IgD-negative memory B cell (primary cell): ENCODE results near the gene SS18. TPM values are rescaled to one million over a fixed set of nuclear protein-coding genes. Genes with fewer than 3 reads are reported as not detected.
A peak's percentile ranks its signal among the peaks of the same experiment; 100 is the strongest.
"Not testable (repeated sequence)": the region's sequence is repeated elsewhere in the genome, so short reads cannot be mapped to it uniquely, and the experiment has no call there.

Experiments
- H3K27ac Mint-ChIP-seq, 3 donors: one replicate each; pipeline ENCODE4 v1.8.0; 2020 to 2022; ENCODE audit warnings: mild to moderate bottlenecking in 3 of 3, mixed read lengths in 3 of 3, moderate library complexity in 1 of 3
- H3K27me3 Mint-ChIP-seq: one replicate; pipeline ENCODE4 v1.8.0; 2021; ENCODE audit warnings: mixed read lengths
- H3K36me3 Mint-ChIP-seq: one replicate; pipeline ENCODE4 v1.8.0; 2020; ENCODE audit warnings: mild to moderate bottlenecking, mixed read lengths
- H3K4me1 Mint-ChIP-seq, 3 donors: one replicate each; pipeline ENCODE4 v1.8.0; 2020 to 2022; ENCODE audit warnings: mixed read lengths in 3 of 3, mild to moderate bottlenecking in 1 of 3
- H3K4me3 Mint-ChIP-seq, 4 donors: one replicate each; pipeline ENCODE4 v1.8.0; 2020 to 2022; ENCODE audit warnings: mild to moderate bottlenecking in 4 of 4, mixed read lengths in 4 of 4, moderate library complexity in 3 of 4
- H3K9me3 Mint-ChIP-seq, 3 donors: one replicate each; pipeline ENCODE4 v1.8.0; 2020 to 2021; ENCODE audit warnings: mixed read lengths in 3 of 3, mild to moderate bottlenecking in 1 of 3
- polyA plus RNA-seq: library from polyadenylated mRNA; unstranded; fragments of 300-500 nt; fragmentation: Illumina TruSeq; gene quantifications from one replicate; pipeline ENCODE4 v1.2.3, GENCODE V29; 2021

Gene SS18
- 30.9 TPM for polyA plus RNA-seq

- no peaks in the 10 kb centered on the region for H3K27me3 Mint-ChIP-seq
- peaks cover 26 to 32% (median 30%) of the 10 kb centered on the region in 3 donors for H3K4me1 Mint-ChIP-seq
- peaks cover 7% of the 10 kb centered on the region for H3K36me3 Mint-ChIP-seq
- H3K9me3 Mint-ChIP-seq, result no peaks in the 10 kb centered on the region
- peak within 1 kb of the TSS; percentile 94 to 99 (median 98) for H3K4me3 Mint-ChIP-seq
- peak within 1 kb of the TSS; percentile 96 to 97 (median 96) for H3K27ac Mint-ChIP-seq
Observed at GRCh38 chr18:26090130-26091046, at the start of gene SS18. TSS of gene SS18 (minus strand) at chr18:26090613. CDS start at chr18:26090569, 44 bp downstream.

GRCh38 chr18:26135548-26135947 lies 45.1 kb upstream of the SS18 start:
- Mint-ChIP-seq H3K4me3 (no peak overlapping the region), H3K27ac (no peak overlapping the region), H3K9me3 (no peaks in the 10 kb centered on the region)

GRCh38 chr18:26134107-26134506 lies 43.7 kb upstream of the SS18 start:
- Mint-ChIP-seq H3K27ac (peak overlapping the region in 2 of 3 donors; percentile 22 to 77), H3K9me3 (no peaks in the 10 kb centered on the region), H3K27me3 (no peaks in the 10 kb centered on the region), H3K4me1 (peaks cover 8 to 11% (median 8%) of the 10 kb centered on the region in 3 donors), H3K4me3 (peak overlapping the region; percentile 81 to 93 (median 87)), H3K36me3 (no peaks in the 10 kb centered on the region)

More at GRCh38 chr18:26135548-26135947, 45.1 kb upstream of the SS18 start:
- Mint-ChIP-seq H3K4me1 (peaks cover 8 to 11% (median 8%) of the 10 kb centered on the region in 3 donors), H3K27me3 (no peaks in the 10 kb centered on the region), H3K36me3 (no peaks in the 10 kb centered on the region)

GRCh38 chr18:26133652-26134051 lies 43.2 kb upstream of the SS18 start, which contains the start of gene PSMA8:
TSS of gene PSMA8 (plus strand) at chr18:26133869. CDS start at chr18:26133966, 97 bp downstream.
- Mint-ChIP-seq H3K27me3 (no peaks in the 10 kb centered on the region), H3K36me3 (no peaks in the 10 kb centered on the region), H3K4me1 (peaks cover 8 to 11% (median 8%) of the 10 kb centered on the region in 3 donors), H3K27ac (peak within 1 kb of the TSS in 2 of 3 donors; percentile 22 to 77), H3K4me3 (peak within 1 kb of the TSS; percentile 81 to 93 (median 87)), H3K9me3 (no peaks in the 10 kb centered on the region)

DNA sequence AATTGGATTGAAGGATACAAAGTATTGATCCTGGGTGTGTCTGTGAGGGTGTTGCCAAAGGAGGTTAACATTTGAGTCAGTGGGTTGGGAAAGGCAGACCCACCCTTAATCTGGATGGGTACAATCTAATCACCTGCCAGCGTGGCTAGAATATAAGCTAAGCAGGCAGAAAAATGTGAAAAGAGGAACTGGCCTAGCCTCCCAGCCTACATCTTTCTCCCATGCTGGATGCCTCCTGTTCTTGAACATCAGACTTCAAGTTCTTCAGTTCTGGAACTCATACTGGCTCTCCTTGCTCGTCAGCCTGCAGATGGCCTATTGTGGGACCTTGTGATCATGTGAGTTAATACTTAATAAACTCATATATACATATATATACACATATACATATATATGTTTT lies 37.8 kb upstream of the SS18 start:
- not testable (repeated sequence) for H3K27ac Mint-ChIP-seq, H3K4me1 Mint-ChIP-seq, H3K9me3 Mint-ChIP-seq

GRCh38 chr18:26127786-26128185 lies 37.4 kb upstream of the SS18 start:
- peaks cover 2% of the 10 kb centered on the region for H3K27me3 Mint-ChIP-seq
- no peak overlapping the region for H3K4me3 Mint-ChIP-seq
- H3K9me3 Mint-ChIP-seq, result peaks cover 2 to 4% (median 3%) of the 10 kb centered on the region in 3 donors
- H3K4me1 Mint-ChIP-seq, result peaks cover 0 to 3% (median 0%) of the 10 kb centered on the region in 3 donors
- H3K36me3 Mint-ChIP-seq, result no peaks in the 10 kb centered on the region
- H3K27ac Mint-ChIP-seq, result no peak overlapping the region

More for the DNA sequence above, 37.8 kb upstream of the SS18 start:
- H3K36me3 Mint-ChIP-seq, H3K4me3 Mint-ChIP-seq, H3K27me3 Mint-ChIP-seq: not testable (repeated sequence)

- not testable (repeated sequence) for H3K4me3 Mint-ChIP-seq
Observed at GRCh38 chr18:26121994-26122393, 31.6 kb upstream of the SS18 start.

GRCh38 chr18:26121476-26121875 lies 31.1 kb upstream of the SS18 start:
- no peak overlapping the region for H3K4me3 Mint-ChIP-seq
- no peak overlapping the region for H3K27ac Mint-ChIP-seq
- peaks cover 3% of the 10 kb centered on the region for H3K36me3 Mint-ChIP-seq
- H3K4me1 Mint-ChIP-seq, result no peaks in the 10 kb centered on the region
- peaks cover 3 to 4% (median 4%) of the 10 kb centered on the region in 3 donors for H3K9me3 Mint-ChIP-seq
- H3K27me3 Mint-ChIP-seq, result peaks cover 10% of the 10 kb centered on the region

More at GRCh38 chr18:26121994-26122393, 31.6 kb upstream of the SS18 start:
- not testable (repeated sequence) for H3K27me3 Mint-ChIP-seq, H3K27ac Mint-ChIP-seq, H3K36me3 Mint-ChIP-seq, H3K4me1 Mint-ChIP-seq, H3K9me3 Mint-ChIP-seq

DNA sequence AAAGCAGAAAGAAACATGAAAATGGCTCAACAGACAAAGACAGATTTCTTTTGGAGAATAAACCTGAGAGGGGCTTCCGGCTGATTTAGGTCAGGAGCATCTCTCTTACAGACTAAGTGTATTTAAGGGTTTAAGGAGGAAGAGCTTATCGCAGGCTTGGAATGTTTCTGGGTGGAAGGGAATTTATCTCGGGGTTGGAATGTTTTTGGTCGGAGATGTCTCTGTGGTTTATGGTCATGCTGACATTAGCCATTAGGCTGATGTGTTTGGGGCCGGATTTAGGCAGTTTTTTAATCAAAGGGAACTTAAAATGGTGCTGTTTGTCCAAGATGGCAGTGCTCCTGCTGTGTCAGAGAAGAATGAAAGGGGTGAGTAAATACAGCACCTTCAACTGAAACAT lies 28.8 kb upstream of the SS18 start:
- Mint-ChIP-seq H3K36me3 (peaks cover 3% of the 10 kb centered on the region), H3K27ac (peak overlapping the region in 1 of 3 donors; percentile 37), H3K4me1 (no peaks in the 10 kb centered on the region), H3K27me3 (peaks cover 10% of the 10 kb centered on the region), H3K9me3 (peaks cover 3 to 4% (median 4%) of the 10 kb centered on the region in 3 donors), H3K4me3 (no peak overlapping the region)

DNA sequence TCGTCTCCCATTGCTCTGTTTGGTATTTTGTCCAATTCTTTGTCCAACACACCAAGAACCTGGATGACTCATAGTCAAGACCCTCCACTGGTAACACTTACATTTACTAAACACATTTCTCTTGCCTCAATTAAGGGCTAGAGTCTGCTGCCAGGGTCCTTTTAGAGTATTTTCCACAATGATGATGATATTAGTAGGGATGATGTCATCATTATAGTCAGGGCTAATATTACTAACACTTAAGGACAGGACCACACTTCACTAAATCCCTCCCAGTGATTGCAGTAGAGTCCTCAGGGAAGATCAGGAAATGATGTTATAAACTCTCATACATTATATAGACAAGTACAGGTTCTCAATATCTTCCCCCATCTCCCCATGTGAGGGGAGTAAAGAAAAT lies 13.6 kb upstream of the SS18 start:
- Mint-ChIP-seq H3K27ac (peak overlapping the region in 1 of 3 donors; percentile 35), H3K4me3 (no peak overlapping the region)

GRCh38 chr18:26103579-26103978 lies 13.2 kb upstream of the SS18 start:
- H3K4me1 Mint-ChIP-seq, result no peaks in the 10 kb centered on the region
- no peaks in the 10 kb centered on the region for H3K27me3 Mint-ChIP-seq
- H3K36me3 Mint-ChIP-seq, result peaks cover 2% of the 10 kb centered on the region
- H3K27ac Mint-ChIP-seq, result no peak overlapping the region
- H3K4me3 Mint-ChIP-seq, result no peak overlapping the region
- peaks cover 0 to 5% (median 2%) of the 10 kb centered on the region in 3 donors for H3K9me3 Mint-ChIP-seq

More for the DNA sequence above, 13.6 kb upstream of the SS18 start:
- peaks cover 2% of the 10 kb centered on the region for H3K36me3 Mint-ChIP-seq
- no peaks in the 10 kb centered on the region for H3K27me3 Mint-ChIP-seq
- no peaks in the 10 kb centered on the region for H3K4me1 Mint-ChIP-seq
- peaks cover 0 to 5% (median 2%) of the 10 kb centered on the region in 3 donors for H3K9me3 Mint-ChIP-seq

- H3K27me3 Mint-ChIP-seq, result no peaks in the 10 kb centered on the region
- H3K9me3 Mint-ChIP-seq, result peaks cover 0 to 2% (median 2%) of the 10 kb centered on the region in 3 donors
- no peak overlapping the region for H3K4me3 Mint-ChIP-seq
- no peaks in the 10 kb centered on the region for H3K4me1 Mint-ChIP-seq
- peaks cover 2% of the 10 kb centered on the region for H3K36me3 Mint-ChIP-seq
- no peak overlapping the region for H3K27ac Mint-ChIP-seq
Observed at GRCh38 chr18:26097563-26097962, 7.2 kb upstream of the SS18 start.

DNA sequence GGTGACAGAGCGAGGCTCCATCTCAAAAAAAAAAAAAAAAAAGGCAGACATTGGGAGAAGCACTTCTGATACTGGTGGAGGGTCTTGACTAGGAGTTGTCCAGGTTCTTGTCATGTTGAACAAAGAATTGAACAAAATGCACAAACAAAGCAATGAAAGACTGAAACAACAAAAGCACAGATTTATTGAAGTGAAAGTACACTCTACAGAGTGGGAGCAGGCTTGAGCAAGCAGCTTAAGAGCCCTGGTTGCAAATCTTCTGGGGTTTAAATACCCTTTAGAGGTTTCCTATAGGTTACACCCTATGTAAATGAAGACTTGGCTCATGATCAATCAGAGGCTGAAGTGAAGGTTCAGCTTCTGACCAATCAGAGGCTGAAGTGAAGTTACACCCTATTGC lies 6.4 kb upstream of the SS18 start:
- H3K36me3 Mint-ChIP-seq, result peaks cover 2% of the 10 kb centered on the region
- no peak overlapping the region for H3K4me3 Mint-ChIP-seq
- H3K9me3 Mint-ChIP-seq, result peaks cover 0 to 2% (median 2%) of the 10 kb centered on the region in 3 donors
- H3K27ac Mint-ChIP-seq, result no peak overlapping the region
- H3K27me3 Mint-ChIP-seq, result no peaks in the 10 kb centered on the region
- H3K4me1 Mint-ChIP-seq, result no peaks in the 10 kb centered on the region

GRCh38 chr18:26091047-26091630 lies 726 bp upstream of the SS18 start:
- H3K9me3 Mint-ChIP-seq, result no peaks in the 10 kb centered on the region
- H3K27me3 Mint-ChIP-seq, result no peaks in the 10 kb centered on the region
- peak overlapping the region; percentile 94 to 99 (median 98) for H3K4me3 Mint-ChIP-seq
- H3K27ac Mint-ChIP-seq, result peak overlapping the region; percentile 96 to 97 (median 96)
- peaks cover 7% of the 10 kb centered on the region for H3K36me3 Mint-ChIP-seq
- peaks cover 24 to 32% (median 30%) of the 10 kb centered on the region in 3 donors for H3K4me1 Mint-ChIP-seq
